Adrenal gland (tissue), 12 donors: ENCODE results near the gene NOTCH3. TPM values are rescaled to one million over a fixed set of nuclear protein-coding genes. Genes with fewer than 3 reads are reported as not detected.

Source experiments
- DNase-seq, 7 donors: peaks; one replicate each; pipeline ENCODE4 v3.0.0-alpha.2; 2019 to 2020
- H3K27ac ChIP-seq, 5 donors: fragments of 200-600 bp; sonication (generic) in 4 of 5; 1 replicate in 3 of 5; 2 replicates in 2 of 5; pipeline versions ENCODE4 v1.5.1 to v1.8.0; 2016 to 2020; ENCODE audit warnings: mild to moderate bottlenecking in 1 of 5
- H3K27me3 ChIP-seq: fragments of 200-600 bp; 2 replicates; pipeline ENCODE4 v1.8.0; 2021
- H3K36me3 ChIP-seq, 2 donors: fragments of 200-600 bp; replicated peaks in 1 of 2; 1 replicate in 1 of 2; 2 replicates in 1 of 2; pipeline versions ENCODE4 v1.5.1 to v1.8.0; 2018 to 2022
- H3K4me1 ChIP-seq, 2 donors: fragments of 200-600 bp; replicated peaks in 1 of 2; 1 replicate in 1 of 2; 2 replicates in 1 of 2; pipeline versions ENCODE4 v1.5.1 to v1.8.0; 2018 to 2021
- H3K4me3 ChIP-seq, 4 donors: fragments of 200-600 bp; sonication (generic) in 3 of 4; one replicate each; pipeline ENCODE4 v1.5.1; 2016 to 2018
- H3K9me3 ChIP-seq, 3 donors: fragments of 200-600 bp; sonication (generic) in 1 of 3; replicated peaks in 1 of 3; 1 replicate in 2 of 3; 2 replicates in 1 of 3; pipeline versions ENCODE4 v1.5.1 to v1.8.0; 2016 to 2021
- CTCF ChIP-seq, 6 experiments: fragments of 450-650 bp in 4 of 6; fragments of 200-600 bp in 2 of 6; sonication (generic) in 1 of 6; IDR thresholded peaks; 1 replicate in 5 of 6; 2 replicates in 1 of 6; pipeline versions ENCODE4 v1.5.1 to v1.8.0; 2016 to 2021; ENCODE audit warnings: antibody characterized with exemption in 6 of 6, mild to moderate bottlenecking in 2 of 6, moderate library complexity in 1 of 6
- POLR2A ChIP-seq, 2 donors: fragments of 450-650 bp; IDR thresholded peaks; one replicate each; pipeline ENCODE4 v1.6.1; 2017; ENCODE audit warnings: antibody characterized with exemption in 2 of 2, mild to moderate bottlenecking in 2 of 2, moderate library complexity in 1 of 2
- WGBS, 4 donors: extraction: QIAGEN DNeasy Blood & Tissue Kit in 2 of 4; methylation state at CpG; one replicate each; pipeline versions ENCODE4 v1.1.5 to v1.1.7; 2013 to 2017; 5-methylcytosine and 5-hydroxymethylcytosine counted together
- intact Hi-C, 2 donors: fragments of 100-400 bp; cut with DNase I; formaldehyde crosslinking; loops; one replicate each; pipeline versions ENCODE4 v1.14.1 to v1.15.0; 2022 to 2023
- polyA plus RNA-seq, 3 donors: library from polyadenylated mRNA; stranded (reverse); fragments of 200-250 nt in 2 of 3; fragments of 350-450 nt in 1 of 3; fragmentation: Illumina TruSeq in 1 of 3; extraction: RNeasy Lipid Tissue Mini Kit (QIAGEN cat#74804) in 1 of 3; gene quantifications; one replicate each; pipeline ENCODE4 v1.2.3, GENCODE V29; 2013 to 2014
- total RNA-seq, 9 donors: library from RNA; depleted of rRNA in 4 of 9; stranded (reverse); fragments of >200 nt in 4 of 9; fragments of 120-200 nt in 1 of 9; fragmentation: NEBNext Ultra II Directional in 1 of 9; extraction: Animal tissue kit (Norgen Biotek cat#: 25700) in 1 of 9; gene quantifications; one replicate each; pipeline versions ENCODE4 v1.1.0 to v1.2.4, GENCODE V29; 2013 to 2023
- donor health status: healthy with polysubstance abuse.
- donor health status: Bipolar disorder and iron deficiency.
- donor health status: DM: yes; HTN: yes; CAD: no.
- donor health status: DM: no; HTN: no; CAD: no.
- donor health status: DM: no; HTN: no; CAD: no.
- donor health status: DM: yes; HTN: yes; CAD: no.

NOTCH3 gene
- total and polyA plus RNA-seq, 12 donors = 3.7 to 39.3 (median 12.8) TPM

DNA sequence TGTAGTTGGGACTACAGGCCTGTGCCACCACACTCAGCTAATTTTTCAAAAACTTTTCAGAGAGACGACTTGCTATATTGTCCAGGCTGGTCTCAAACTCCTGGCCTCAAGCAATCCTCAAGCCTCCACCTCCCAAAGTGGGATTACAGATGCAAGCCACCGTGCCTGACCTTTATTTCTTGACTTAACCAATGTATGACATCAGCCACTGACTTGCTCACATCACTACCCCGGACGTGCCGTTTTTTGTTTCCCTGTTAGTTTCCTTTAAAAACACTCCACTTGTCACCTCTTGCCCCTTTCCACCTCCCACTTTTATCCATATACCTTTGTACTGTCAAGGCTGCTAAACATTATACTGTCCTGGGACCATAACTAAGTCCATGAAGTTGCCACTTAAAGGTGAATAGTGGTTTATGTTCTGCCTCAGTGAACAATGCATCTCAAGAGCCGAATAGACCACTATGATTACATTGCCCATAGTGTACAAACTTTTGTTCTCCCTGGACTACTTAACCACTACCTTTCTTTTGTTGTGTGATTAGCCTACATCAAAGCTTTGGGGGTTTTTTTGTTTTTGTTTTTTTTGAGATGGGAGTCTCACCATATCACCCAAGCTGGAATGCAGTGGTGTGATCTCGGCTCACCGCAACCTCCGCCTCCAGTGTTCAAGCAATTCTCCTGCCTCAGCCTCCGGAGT lies 33.8 kb upstream of the NOTCH3 start:
- no peak for TF ChIP-seq CTCF (IDR thresholded peaks at IDR 0.05)
- no peak for TF ChIP-seq POLR2A (IDR thresholded peaks at IDR 0.05)
- intact Hi-C loops = no loop called here
- WGBS, 4 donors = 75 to 78% (median 77%) methylated on average over 10 of the region's 10 CpGs
- peaks cover 6% of the 10 kb centered on the region for H3K27me3 ChIP-seq
- peaks cover 0 to 38% of the 10 kb centered on the region in 2 donors for H3K36me3 ChIP-seq
- H3K9me3 ChIP-seq = no peaks in the 10 kb centered on the region
- no peak overlapping the region for H3K27ac ChIP-seq
- no peak for DNase-seq
- peaks cover 0 to 8% of the 10 kb centered on the region in 2 donors for H3K4me1 ChIP-seq
- H3K4me3 ChIP-seq = no peak overlapping the region

GRCh38 chr19:15231271-15231670 lies 30.5 kb upstream of the NOTCH3 start:
- no peaks in the 10 kb centered on the region for H3K9me3 ChIP-seq
- H3K27me3 ChIP-seq = peaks cover 6% of the 10 kb centered on the region
- no peak for DNase-seq
- TF ChIP-seq CTCF (IDR thresholded peaks at IDR 0.05) = no peak
- no peak for TF ChIP-seq POLR2A (IDR thresholded peaks at IDR 0.05)
- H3K36me3 ChIP-seq = peaks cover 0 to 7% of the 10 kb centered on the region in 2 donors
- WGBS, 4 donors = 86 to 95% (median 95%) methylated on average over 6 to 10 of the region's 10 CpGs
- peaks cover 0 to 8% of the 10 kb centered on the region in 2 donors for H3K4me1 ChIP-seq
- no peak overlapping the region for H3K27ac ChIP-seq
- H3K4me3 ChIP-seq = no peak overlapping the region
- intact Hi-C loops = no loop called here

DNA sequence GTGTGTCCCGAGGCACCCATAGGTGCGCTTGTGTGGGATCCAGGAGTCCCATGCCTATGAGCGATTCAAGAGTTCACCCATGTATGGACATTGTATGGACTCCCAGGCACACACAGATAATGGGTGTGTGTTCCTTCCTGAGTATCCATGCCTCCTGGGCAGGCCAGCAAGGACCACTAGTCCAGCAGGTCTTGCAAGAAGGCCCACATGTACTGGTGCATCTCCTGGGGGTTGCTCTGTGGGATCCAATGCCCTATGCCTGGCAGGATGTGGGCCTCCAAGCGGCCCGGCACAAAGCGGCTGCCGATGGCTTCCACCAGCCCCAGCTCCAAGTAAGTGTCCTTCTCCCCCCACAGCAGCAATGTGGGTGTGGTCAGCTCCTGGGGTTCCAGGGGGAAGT lies 26.5 kb upstream of the NOTCH3 start:
- H3K4me3 ChIP-seq = no peak overlapping the region
- peaks cover 5% of the 10 kb centered on the region for H3K27me3 ChIP-seq
- H3K4me1 ChIP-seq = peaks cover 5 to 15% of the 10 kb centered on the region in 2 donors
- H3K36me3 ChIP-seq = no peaks in the 10 kb centered on the region
- intact Hi-C loops = no loop called here
- WGBS, 4 donors = 95 to 100% (median 97%) methylated on average over 3 to 7 of the region's 7 CpGs; no CpG with 5 or more reads in 1 of the 4 donors
- H3K27ac ChIP-seq = no peak overlapping the region
- H3K9me3 ChIP-seq = no peaks in the 10 kb centered on the region
- no peak for DNase-seq
- TF ChIP-seq POLR2A (IDR thresholded peaks at IDR 0.05) (no peak), CTCF (IDR thresholded peaks at IDR 0.05) (no peak)

DNA sequence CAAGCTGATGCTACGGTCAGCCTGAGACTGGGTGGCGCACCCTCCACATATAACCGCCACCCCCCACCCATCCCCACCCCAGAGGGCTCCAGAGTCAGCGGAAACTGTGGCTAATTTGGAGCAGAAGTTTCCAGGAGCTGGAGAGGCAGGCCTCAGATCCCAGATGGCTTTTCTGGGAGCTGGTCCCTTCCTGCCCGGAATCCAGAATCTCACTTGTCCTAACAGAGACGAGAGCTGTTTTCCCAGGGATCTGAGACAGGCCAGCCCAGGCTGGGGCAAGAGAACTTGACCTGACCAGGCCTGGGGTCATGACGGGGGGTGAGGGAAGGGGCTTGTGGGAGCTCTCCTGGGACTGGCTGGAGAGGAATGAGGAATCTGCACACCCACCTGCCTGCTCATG lies 25.0 kb upstream of the NOTCH3 start:
- WGBS, 4 donors = 69 to 90% (median 87%) methylated on average over 4 to 7 of the region's 7 CpGs
- Histone ChIP-seq H3K4me3 (no peak overlapping the region), H3K9me3 (no peaks in the 10 kb centered on the region), H3K27ac (no peak overlapping the region), H3K27me3 (no peaks in the 10 kb centered on the region), H3K36me3 (no peaks in the 10 kb centered on the region), H3K4me1 (peaks cover 5 to 10% of the 10 kb centered on the region in 2 donors)
- intact Hi-C loops = no loop called here
- TF ChIP-seq CTCF (IDR thresholded peaks at IDR 0.05) = no peak
- TF ChIP-seq POLR2A (IDR thresholded peaks at IDR 0.05) = no peak
- no peak for DNase-seq
